ENCODE data around the gene PTPRN2. TPM values are rescaled to one million over a fixed set of nuclear protein-coding genes. Genes with fewer than 3 reads are reported as not detected.

The PTPRN2 gene
- total and polyA plus RNA-seq, 2 donors (not counting 3 experiments of a cell fraction or from before 2014, with no cell fraction given) = 0.62 to 0.88 TPM

DNA sequence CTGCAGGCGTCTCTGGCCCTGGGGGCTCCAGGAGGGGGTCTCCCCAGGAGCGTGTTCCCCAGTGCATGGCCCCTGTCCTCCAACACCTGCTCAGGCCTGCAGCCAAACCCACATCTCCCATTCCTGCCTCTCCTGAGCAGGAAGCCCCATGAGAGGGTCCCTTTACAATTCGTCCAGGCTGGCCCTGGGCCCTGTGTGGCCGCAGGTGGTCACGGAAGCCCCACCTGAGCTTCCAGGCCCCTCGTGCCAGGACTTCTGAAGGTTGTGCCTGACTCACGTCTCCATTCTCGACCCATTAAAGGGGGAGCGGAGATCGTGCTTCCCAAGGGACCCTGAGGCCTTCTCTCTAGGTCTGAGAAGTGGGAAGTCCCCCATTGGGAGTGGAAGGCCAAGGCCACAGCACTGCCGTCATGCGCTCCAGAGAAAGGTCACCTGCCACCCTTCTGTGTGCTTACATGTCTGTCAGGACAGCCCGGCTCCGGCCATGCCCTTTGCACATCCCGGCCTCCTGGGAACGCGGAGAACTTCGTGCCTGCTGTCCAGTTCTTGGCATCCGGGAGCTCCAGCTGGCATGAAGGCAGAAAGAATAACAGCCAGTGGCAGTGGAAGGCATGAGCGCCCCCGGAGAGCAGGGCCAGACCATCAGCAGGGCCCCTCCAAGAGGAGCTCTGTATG is 868.5 kb downstream of the PTPRN2 start:
- BruUV-seq (replicated peaks) = no TSS peak
- Histone ChIP-seq H4K20me1 (replicated peaks; ENCODE audit: control insufficient read depth, extremely low read depth, insufficient read depth, low read length) (no peaks in the 10 kb centered on the region), H3K9ac (replicated peaks; ENCODE audit: extremely low read depth, insufficient read depth, low read length) (no peak overlapping the region), H3K9me1 (replicated peaks; ENCODE audit: control insufficient read depth, extremely low read depth, insufficient read depth, low read length) (no peaks in the 10 kb centered on the region), H3K79me2 (ENCODE audit: control insufficient read depth, insufficient read depth, low read length) (no peaks in the 10 kb centered on the region), H3K36me3 (ENCODE audit: control insufficient read depth in 2 of 2, extremely low read depth in 1 of 2, insufficient read depth in 2 of 2, low read length in 2 of 2) (no peaks in the 10 kb centered on the region), H3K4me1 (ENCODE audit: control insufficient read depth, extremely low read depth, insufficient read depth, low read length) (no peaks in the 10 kb centered on the region), H3K27ac (ENCODE audit: insufficient read depth, low read depth, low read length) (no peak overlapping the region), H3K4me3 (replicated peaks in 1 of 3; ENCODE audit: insufficient read depth in 1 of 3, low read depth in 1 of 3, low read length in 3 of 3) (no peak overlapping the region), H3K27me3 (ENCODE audit: control insufficient read depth in 2 of 2, insufficient read depth in 2 of 2, low read length in 2 of 2) (no peaks in the 10 kb centered on the region), H3K9me3 (replicated peaks; ENCODE audit: control insufficient read depth, insufficient read depth, low read length) (peaks cover 2% of the 10 kb centered on the region), H3K4me2 (ENCODE audit: insufficient read depth, low read length) (no peak overlapping the region), H2AFZ (ENCODE audit: low read depth, low read length) (no peak overlapping the region)
- ChIA-PET POLR2A (no interaction called here), CTCF (no interaction called here)
- dilution Hi-C loops (cut with MboI; ENCODE audit: extremely low pct_ligation_motif_present, low sequenced_read_pairs) = no loop called here
- DNase-seq (ENCODE audit: low read depth, low spot score) (no peak), FAIRE-seq (no peak)
- TF ChIP-seq MYC (IDR thresholded peaks at IDR 0.05; ENCODE audit: low read depth, low read length) = no peak
- TF ChIP-seq GATA2 (IDR thresholded peaks at IDR 0.05; ENCODE audit: insufficient read depth, insufficient read length, low read depth, low read length) = no peak
- TF ChIP-seq, protein P1, sequence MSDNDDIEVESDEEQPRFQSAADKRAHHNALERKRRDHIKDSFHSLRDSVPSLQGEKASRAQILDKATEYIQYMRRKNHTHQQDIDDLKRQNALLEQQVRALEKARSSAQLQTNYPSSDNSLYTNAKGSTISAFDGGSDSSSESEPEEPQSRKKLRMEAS (IDR thresholded peaks at IDR 0.05; ENCODE audit: insufficient read depth, insufficient read length) = no peak
- no peak for TF ChIP-seq POLR2AphosphoS5 (IDR thresholded peaks at IDR 0.05; ENCODE audit: insufficient read depth, low read depth, low read length)
- TF ChIP-seq POLR2A (IDR thresholded peaks at IDR 0.05; ENCODE audit: low read depth, low read length) = no peak
- TF ChIP-seq, protein P2, sequence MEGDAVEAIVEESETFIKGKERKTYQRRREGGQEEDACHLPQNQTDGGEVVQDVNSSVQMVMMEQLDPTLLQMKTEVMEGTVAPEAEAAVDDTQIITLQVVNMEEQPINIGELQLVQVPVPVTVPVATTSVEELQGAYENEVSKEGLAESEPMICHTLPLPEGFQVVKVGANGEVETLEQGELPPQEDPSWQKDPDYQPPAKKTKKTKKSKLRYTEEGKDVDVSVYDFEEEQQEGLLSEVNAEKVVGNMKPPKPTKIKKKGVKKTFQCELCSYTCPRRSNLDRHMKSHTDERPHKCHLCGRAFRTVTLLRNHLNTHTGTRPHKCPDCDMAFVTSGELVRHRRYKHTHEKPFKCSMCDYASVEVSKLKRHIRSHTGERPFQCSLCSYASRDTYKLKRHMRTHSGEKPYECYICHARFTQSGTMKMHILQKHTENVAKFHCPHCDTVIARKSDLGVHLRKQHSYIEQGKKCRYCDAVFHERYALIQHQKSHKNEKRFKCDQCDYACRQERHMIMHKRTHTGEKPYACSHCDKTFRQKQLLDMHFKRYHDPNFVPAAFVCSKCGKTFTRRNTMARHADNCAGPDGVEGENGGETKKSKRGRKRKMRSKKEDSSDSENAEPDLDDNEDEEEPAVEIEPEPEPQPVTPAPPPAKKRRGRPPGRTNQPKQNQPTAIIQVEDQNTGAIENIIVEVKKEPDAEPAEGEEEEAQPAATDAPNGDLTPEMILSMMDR (IDR thresholded peaks at IDR 0.05; ENCODE audit: extremely low read depth in 1 of 2, insufficient read depth in 1 of 2, low read depth in 1 of 2, low read length in 2 of 2) = no peak
- TF ChIP-seq JUN (IDR thresholded peaks at IDR 0.05; ENCODE audit: borderline replicate concordance, insufficient read depth, insufficient read length, low read depth) = no peak
- TF ChIP-seq EZH2 (IDR thresholded peaks at IDR 0.05; ENCODE audit: borderline replicate concordance, low read depth, low read length, severe bottlenecking) = no peak
- TF ChIP-seq FOS (IDR thresholded peaks at IDR 0.05; ENCODE audit: borderline replicate concordance, insufficient read depth, low read length) = no peak
- intact Hi-C loops (cut with micrococcal nuclease) = no loop called here

All from endothelial cell of umbilical vein (primary cell).